ENCODE results near the gene NDUFS7.
A peak's percentile ranks its signal among the peaks of the same experiment; 100 is the strongest.

NDUFS7 gene
- 19.5 to 60.6 (median 46.2) reads per million in 9 experiments for total RNA-seq

DNA sequence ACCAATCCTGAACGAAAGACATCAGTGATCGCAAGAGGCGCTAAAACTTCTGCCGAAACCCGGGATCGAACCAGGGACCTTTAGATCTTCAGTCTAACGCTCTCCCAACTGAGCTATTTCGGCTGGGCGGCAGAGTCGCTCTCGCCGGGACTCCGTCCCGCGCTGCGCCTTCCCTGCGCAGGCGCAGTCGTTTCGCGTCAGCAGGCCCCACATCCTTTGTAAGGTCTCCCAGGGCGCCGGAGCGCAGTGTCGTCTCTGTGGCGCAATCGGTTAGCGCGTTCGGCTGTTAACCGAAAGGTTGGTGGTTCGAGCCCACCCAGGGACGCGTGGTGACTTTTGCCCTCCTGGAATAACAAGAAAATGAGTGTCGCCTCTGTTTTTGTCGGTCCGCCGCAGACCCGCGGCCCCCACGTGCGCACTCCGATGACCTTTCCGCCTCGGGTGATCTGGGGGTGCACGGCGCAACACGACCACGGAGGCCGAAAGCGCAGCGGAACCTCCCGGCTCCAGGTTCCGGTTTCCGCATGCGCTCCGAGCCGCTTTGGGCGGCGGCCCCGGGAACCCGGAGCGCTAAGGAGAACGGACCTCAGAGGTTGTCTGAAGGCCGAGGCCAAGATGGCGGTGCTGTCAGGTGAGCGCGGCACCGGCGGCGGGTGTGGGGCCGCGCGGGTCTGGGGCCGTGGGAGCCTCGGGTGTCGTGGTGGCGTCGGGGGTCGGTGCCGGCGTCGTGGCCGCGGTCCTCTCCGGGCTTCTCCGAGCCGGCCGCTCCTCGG, at the start of gene NDUFS7:
Gene NDUFS7 (plus strand): TSS at position 596 of the 773 bp plus-strand sequence. CDS start 20 bp downstream, at position 616.
- ATAC-seq (replicated peaks) (peak; percentile 84), DNase-seq (peak; percentile 92 to 99 (median 98))
- Mint-ChIP-seq H3K27me3 (peaks cover 5 to 9% of the 10 kb centered on the region in 2 donors), H3K9me3 (peaks cover 0 to 2% of the 10 kb centered on the region in 2 donors), H3K36me3 (ENCODE audit: insufficient read depth) (peaks cover 35% of the 10 kb centered on the region), H3K27ac (peak within 1 kb of the TSS; percentile 100), H3K4me3 (peak within 1 kb of the TSS; percentile 97 to 99), H3K4me1 (ENCODE audit: low read depth in 2 of 2) (peaks cover 25 to 27% of the 10 kb centered on the region in 2 donors)

DNA sequence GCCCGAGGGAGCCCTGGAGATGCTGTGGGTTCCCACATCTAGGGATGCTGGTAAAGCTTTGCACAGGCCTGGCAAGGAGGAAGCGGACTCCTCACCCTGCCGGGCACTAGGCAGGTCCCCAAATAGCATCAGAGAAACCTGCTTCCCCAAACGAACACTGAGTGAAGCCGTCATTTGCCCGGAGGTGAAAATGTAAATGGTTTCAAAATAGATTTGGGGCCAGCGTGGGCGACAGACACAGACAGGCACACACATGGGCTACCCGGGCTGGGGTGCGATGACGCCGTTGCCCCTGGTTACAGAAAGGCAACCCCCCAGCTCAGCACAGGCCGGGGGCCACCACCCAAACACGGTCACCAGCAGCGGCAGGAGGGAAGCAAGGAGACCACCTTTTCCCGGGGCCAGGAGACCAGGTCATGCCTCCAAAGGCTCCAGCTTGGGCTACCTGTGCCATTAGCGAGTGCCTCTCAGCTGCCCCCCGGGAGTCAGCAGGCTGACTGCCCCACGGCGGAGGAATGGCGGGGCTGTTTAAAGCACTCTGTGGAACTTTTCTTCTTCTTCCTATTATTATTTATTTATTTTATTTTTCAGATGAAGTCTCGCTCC, 47.5 kb upstream of the NDUFS7 start:
- Mint-ChIP-seq H3K4me1 (ENCODE audit: low read depth in 2 of 2) (no peaks in the 10 kb centered on the region), H3K36me3 (ENCODE audit: insufficient read depth) (no peaks in the 10 kb centered on the region), H3K9me3 (no peaks in the 10 kb centered on the region), H3K27ac (no peak overlapping the region), H3K4me3 (no peak overlapping the region), H3K27me3 (peaks cover 8 to 25% of the 10 kb centered on the region in 2 donors)
- ATAC-seq (replicated peaks) (no peak), DNase-seq (no peak)

DNA sequence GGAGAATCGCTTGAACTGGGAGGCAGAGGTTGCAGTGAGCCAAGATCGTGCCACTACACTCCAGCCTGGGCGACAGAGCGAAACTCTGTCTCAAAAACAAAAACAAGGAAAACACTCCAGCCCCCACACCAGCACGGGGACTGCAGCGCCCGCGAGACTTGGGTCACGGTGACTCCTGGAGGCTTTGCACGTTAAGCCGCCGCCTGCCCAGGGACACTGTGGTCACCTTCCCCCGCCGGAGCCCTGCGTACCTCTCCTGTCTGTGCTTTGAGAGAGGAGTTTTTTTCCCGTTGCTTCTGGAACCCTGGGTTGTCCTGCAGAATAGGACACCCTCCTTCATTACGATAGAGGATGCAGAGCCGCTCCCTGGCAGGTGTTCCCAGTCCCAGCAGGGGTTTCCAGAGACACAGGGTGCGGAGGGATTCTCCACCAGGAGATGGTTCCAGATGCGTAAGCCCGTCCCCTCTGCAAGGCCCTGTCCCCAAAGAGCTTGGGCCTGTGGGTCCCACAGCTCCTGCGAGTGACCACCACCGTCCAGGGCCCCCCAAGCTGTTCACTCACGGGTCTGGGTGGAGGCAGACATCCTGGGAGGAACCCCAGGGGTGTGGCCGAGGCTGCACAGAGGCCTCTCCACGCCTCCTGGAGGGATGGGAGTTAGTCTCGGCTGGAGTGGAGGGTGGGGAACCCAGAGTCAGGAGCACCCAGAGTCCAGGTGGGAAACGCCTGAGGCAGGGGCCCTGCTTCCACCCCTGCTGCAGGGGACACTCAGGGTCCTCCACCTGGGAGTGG, 42.8 kb upstream of the NDUFS7 start:
- Mint-ChIP-seq H3K4me3 (no peak overlapping the region), H3K27me3 (peaks cover 8 to 25% of the 10 kb centered on the region in 2 donors), H3K27ac (no peak overlapping the region), H3K36me3 (ENCODE audit: insufficient read depth) (no peaks in the 10 kb centered on the region), H3K4me1 (ENCODE audit: low read depth in 2 of 2) (peaks cover 0 to 5% of the 10 kb centered on the region in 2 donors), H3K9me3 (no peaks in the 10 kb centered on the region)
- ATAC-seq (replicated peaks) (no peak), DNase-seq (no peak)

- Mint-ChIP-seq H3K27me3 (peaks cover 6 to 14% of the 10 kb centered on the region in 2 donors), H3K4me1 (ENCODE audit: low read depth in 2 of 2) (peaks cover 0 to 5% of the 10 kb centered on the region in 2 donors), H3K27ac (no peak overlapping the region), H3K4me3 (no peak overlapping the region), H3K36me3 (ENCODE audit: insufficient read depth) (no peaks in the 10 kb centered on the region), H3K9me3 (no peaks in the 10 kb centered on the region)
- ATAC-seq (replicated peaks): no peak
- DNase-seq: no peak
Measured at GRCh38 chr19:1343041-1343440, 40.7 kb upstream of the NDUFS7 start.

- ATAC-seq (replicated peaks) (no peak), DNase-seq (no peak)
- Mint-ChIP-seq H3K27me3 (peaks cover 6 to 8% of the 10 kb centered on the region in 2 donors), H3K9me3 (no peaks in the 10 kb centered on the region), H3K4me1 (ENCODE audit: low read depth in 2 of 2) (peaks cover 0 to 5% of the 10 kb centered on the region in 2 donors), H3K27ac (no peak overlapping the region), H3K4me3 (no peak overlapping the region), H3K36me3 (ENCODE audit: insufficient read depth) (peaks cover under 1% of the 10 kb centered on the region)
Measured at GRCh38 chr19:1349211-1349610, 34.5 kb upstream of the NDUFS7 start.

- no peak overlapping the region for H3K4me3 Mint-ChIP-seq
- H3K9me3 Mint-ChIP-seq: no peaks in the 10 kb centered on the region
- peaks cover 8% of the 10 kb centered on the region for H3K36me3 Mint-ChIP-seq (ENCODE audit: insufficient read depth)
- peaks cover 5 to 8% of the 10 kb centered on the region in 2 donors for H3K4me1 Mint-ChIP-seq (ENCODE audit: low read depth in 2 of 2)
- no peak for DNase-seq
- no peak for ATAC-seq (replicated peaks)
- peaks cover 6 to 8% of the 10 kb centered on the region in 2 donors for H3K27me3 Mint-ChIP-seq
- H3K27ac Mint-ChIP-seq: no peak overlapping the region
Measured at GRCh38 chr19:1350867-1351266, 32.8 kb upstream of the NDUFS7 start.

GRCh38 chr19:1351381-1351851, 32.3 kb upstream of the NDUFS7 start:
- peaks cover 8% of the 10 kb centered on the region for H3K36me3 Mint-ChIP-seq (ENCODE audit: insufficient read depth)
- H3K27ac Mint-ChIP-seq: no peak overlapping the region
- ATAC-seq (replicated peaks) (no peak), DNase-seq (no peak)
- H3K4me1 Mint-ChIP-seq (ENCODE audit: low read depth in 2 of 2): peaks cover 6 to 11% of the 10 kb centered on the region in 2 donors
- peaks cover 6 to 8% of the 10 kb centered on the region in 2 donors for H3K27me3 Mint-ChIP-seq
- no peak overlapping the region for H3K4me3 Mint-ChIP-seq
- no peaks in the 10 kb centered on the region for H3K9me3 Mint-ChIP-seq

DNA sequence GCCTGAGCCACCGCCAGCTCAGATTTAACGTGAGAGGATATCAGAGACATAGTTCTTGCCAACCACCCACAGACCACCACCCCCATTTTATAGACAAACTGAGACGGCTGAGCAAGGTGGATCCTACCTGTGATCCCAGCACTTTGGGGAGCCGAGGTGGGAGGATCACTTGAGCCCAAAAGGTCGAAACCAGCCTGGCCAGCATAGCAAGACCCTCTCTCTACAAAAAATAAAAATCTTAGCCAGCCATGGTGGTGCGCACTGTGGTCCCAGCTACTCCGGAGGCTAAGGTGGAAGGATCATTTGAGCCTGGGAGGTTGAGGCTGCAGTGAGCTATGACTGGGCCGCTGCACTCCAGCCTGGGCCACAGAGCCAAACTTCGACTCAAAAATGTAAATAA, 30.6 kb upstream of the NDUFS7 start:
- no peaks in the 10 kb centered on the region for H3K9me3 Mint-ChIP-seq
- peaks cover 8% of the 10 kb centered on the region for H3K36me3 Mint-ChIP-seq (ENCODE audit: insufficient read depth)
- H3K4me3 Mint-ChIP-seq: peak overlapping the region in 1 of 2 donors; percentile 21
- peaks cover 6 to 11% of the 10 kb centered on the region in 2 donors for H3K4me1 Mint-ChIP-seq (ENCODE audit: low read depth in 2 of 2)
- H3K27ac Mint-ChIP-seq: no peak overlapping the region
- DNase-seq: no peak
- peaks cover 6 to 8% of the 10 kb centered on the region in 2 donors for H3K27me3 Mint-ChIP-seq
- ATAC-seq (replicated peaks): no peak

- DNase-seq: no peak
Measured at GRCh38 chr19:1354970-1355567, 28.6 kb upstream of the NDUFS7 start.

GRCh38 chr19:1355568-1356507, 27.9 kb upstream of the NDUFS7 start:
- no peak for ATAC-seq (replicated peaks)
- no peaks in the 10 kb centered on the region for H3K27me3 Mint-ChIP-seq
- H3K36me3 Mint-ChIP-seq (ENCODE audit: insufficient read depth): peaks cover 8% of the 10 kb centered on the region
- H3K27ac Mint-ChIP-seq: peak overlapping the region; percentile 71 to 87
- H3K9me3 Mint-ChIP-seq: no peaks in the 10 kb centered on the region
- no peak for DNase-seq
- peak overlapping the region; percentile 87 to 94 for H3K4me3 Mint-ChIP-seq
- peaks cover 6 to 11% of the 10 kb centered on the region in 2 donors for H3K4me1 Mint-ChIP-seq (ENCODE audit: low read depth in 2 of 2)

More at GRCh38 chr19:1354970-1355567, 28.6 kb upstream of the NDUFS7 start:
- H3K4me3 Mint-ChIP-seq: peak overlapping the region; percentile 87 to 94
- peak overlapping the region; percentile 71 to 87 for H3K27ac Mint-ChIP-seq
- H3K27me3 Mint-ChIP-seq: no peaks in the 10 kb centered on the region
- ATAC-seq (replicated peaks): peak; percentile 72
- H3K36me3 Mint-ChIP-seq (ENCODE audit: insufficient read depth): peaks cover 8% of the 10 kb centered on the region
- H3K4me1 Mint-ChIP-seq (ENCODE audit: low read depth in 2 of 2): peaks cover 6 to 11% of the 10 kb centered on the region in 2 donors
- H3K9me3 Mint-ChIP-seq: no peaks in the 10 kb centered on the region

- H3K4me1 Mint-ChIP-seq (ENCODE audit: low read depth in 2 of 2): peaks cover 6 to 11% of the 10 kb centered on the region in 2 donors
- no peaks in the 10 kb centered on the region for H3K9me3 Mint-ChIP-seq
- peaks cover 12% of the 10 kb centered on the region for H3K36me3 Mint-ChIP-seq (ENCODE audit: insufficient read depth)
- DNase-seq (no peak), ATAC-seq (replicated peaks) (no peak)
- H3K27ac Mint-ChIP-seq: no peak overlapping the region
- no peaks in the 10 kb centered on the region for H3K27me3 Mint-ChIP-seq
- H3K4me3 Mint-ChIP-seq: no peak overlapping the region
Measured at GRCh38 chr19:1356508-1356865, 27.2 kb upstream of the NDUFS7 start.

DNA sequence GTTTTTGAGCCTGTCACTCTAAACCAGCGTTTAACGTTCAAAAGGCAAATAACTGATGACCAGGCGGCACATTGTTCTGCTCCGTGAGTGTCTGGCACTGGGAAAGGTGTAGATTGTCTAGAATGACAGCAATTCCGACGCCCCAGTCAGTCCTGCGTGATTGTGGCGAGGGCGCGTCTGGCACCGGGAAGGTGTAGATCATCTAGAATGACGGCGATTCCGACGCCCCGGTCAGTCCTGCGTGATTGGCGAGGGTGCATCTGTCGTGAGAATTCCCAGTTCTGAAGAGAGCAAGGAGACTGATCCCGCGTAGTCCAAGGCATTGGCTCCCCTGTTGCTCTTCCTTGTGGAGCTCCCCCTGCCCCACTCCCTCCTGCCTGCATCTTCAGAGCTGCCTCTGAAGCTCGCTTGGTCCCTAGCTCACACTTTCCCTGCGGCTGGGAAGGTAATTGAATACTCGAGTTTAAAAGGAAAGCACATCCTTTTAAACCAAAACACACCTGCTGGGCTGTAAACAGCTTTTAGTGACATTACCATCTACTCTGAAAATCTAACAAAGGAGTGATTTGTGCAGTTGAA, 26.1 kb upstream of the NDUFS7 start:
- H3K9me3 Mint-ChIP-seq: no peaks in the 10 kb centered on the region
- peaks cover 6 to 11% of the 10 kb centered on the region in 2 donors for H3K4me1 Mint-ChIP-seq (ENCODE audit: low read depth in 2 of 2)
- H3K27ac Mint-ChIP-seq: no peak overlapping the region
- H3K36me3 Mint-ChIP-seq (ENCODE audit: insufficient read depth): peaks cover 12% of the 10 kb centered on the region
- H3K27me3 Mint-ChIP-seq: no peaks in the 10 kb centered on the region
- no peak for ATAC-seq (replicated peaks)
- no peak for DNase-seq
- H3K4me3 Mint-ChIP-seq: no peak overlapping the region
